GM12864 (cell line): ENCODE measurements around the gene CD34.
A peak's percentile ranks its signal among the peaks of the same experiment; 100 is the strongest.

Experiments
- DNase-seq: peaks from one replicate; pipeline ENCODE4 v3.0.0-alpha.2; 2011; ENCODE audit warnings: low read depth
- H3K4me3 ChIP-seq: 2 replicates; pipeline ENCODE4 v1.5.1; 2011; ENCODE audit warnings: mild to moderate bottlenecking, low read depth, low read length, control low read depth
- TF ChIP-seq, protein P1 (sequence below): IDR thresholded peaks from 2 replicates; pipeline ENCODE4 v1.5.1; 2011; ENCODE audit warnings: low read depth, mild to moderate bottlenecking, moderate library complexity, low read length, control low read depth, inconsistent platforms; ENCODE audit errors: missing control alignments

Gene CD34

DNA sequence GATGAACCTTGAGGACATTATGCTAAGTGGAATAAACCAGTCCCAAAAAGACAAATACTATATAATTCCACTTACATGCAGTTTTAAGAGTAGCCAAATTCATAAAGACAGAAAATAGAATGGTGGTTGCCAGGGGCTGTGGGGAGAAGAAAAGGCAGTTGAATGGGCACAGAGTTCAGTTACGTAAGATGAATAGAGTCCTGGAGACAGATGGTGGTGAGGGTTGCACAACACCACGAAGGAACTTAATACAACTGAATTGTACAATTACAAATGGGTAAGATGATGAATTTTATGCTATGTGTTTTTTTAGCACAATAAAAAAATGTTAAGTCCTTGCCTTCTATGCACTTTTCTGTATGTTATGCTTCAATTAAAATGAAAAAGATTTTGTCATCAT is 66.6 kb downstream of the CD34 start:
- TF ChIP-seq, protein P1, sequence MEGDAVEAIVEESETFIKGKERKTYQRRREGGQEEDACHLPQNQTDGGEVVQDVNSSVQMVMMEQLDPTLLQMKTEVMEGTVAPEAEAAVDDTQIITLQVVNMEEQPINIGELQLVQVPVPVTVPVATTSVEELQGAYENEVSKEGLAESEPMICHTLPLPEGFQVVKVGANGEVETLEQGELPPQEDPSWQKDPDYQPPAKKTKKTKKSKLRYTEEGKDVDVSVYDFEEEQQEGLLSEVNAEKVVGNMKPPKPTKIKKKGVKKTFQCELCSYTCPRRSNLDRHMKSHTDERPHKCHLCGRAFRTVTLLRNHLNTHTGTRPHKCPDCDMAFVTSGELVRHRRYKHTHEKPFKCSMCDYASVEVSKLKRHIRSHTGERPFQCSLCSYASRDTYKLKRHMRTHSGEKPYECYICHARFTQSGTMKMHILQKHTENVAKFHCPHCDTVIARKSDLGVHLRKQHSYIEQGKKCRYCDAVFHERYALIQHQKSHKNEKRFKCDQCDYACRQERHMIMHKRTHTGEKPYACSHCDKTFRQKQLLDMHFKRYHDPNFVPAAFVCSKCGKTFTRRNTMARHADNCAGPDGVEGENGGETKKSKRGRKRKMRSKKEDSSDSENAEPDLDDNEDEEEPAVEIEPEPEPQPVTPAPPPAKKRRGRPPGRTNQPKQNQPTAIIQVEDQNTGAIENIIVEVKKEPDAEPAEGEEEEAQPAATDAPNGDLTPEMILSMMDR: no peak
- no peak for DNase-seq
- no peak overlapping the region for H3K4me3 ChIP-seq

- DNase-seq: no peak
- no peak overlapping the region for H3K4me3 ChIP-seq
- TF ChIP-seq, protein P1: no peak
Measured at GRCh38 chr1:207842506-207842905, 68.4 kb downstream of the CD34 start.

- no peak for DNase-seq
- no peak overlapping the region for H3K4me3 ChIP-seq
- TF ChIP-seq, protein P1: no peak
Measured at GRCh38 chr1:207841901-207842300, 69.0 kb downstream of the CD34 start.

GRCh38 chr1:207841293-207841692 is 69.6 kb downstream of the CD34 start:
- H3K4me3 ChIP-seq: no peak overlapping the region
- DNase-seq: no peak
- TF ChIP-seq, protein P1: no peak

DNA sequence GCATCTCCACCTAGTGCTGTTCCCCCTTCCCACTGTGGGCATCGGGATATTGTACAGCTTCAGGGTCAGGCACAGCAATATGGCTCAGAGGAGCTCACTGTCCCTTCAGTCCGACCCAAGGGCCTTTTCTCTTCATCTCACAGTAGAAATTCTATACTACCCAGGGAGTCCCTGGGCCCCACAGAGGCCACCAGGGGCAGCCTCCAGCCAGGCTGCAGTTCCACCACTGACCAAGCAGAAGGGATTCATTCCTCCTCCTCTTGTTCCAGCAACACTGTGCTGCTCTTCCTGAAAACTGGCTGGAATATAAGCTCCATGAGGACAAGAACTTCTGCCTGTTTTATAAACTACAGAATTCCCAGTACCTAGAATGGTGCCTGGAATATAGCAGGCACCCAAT is 70.5 kb downstream of the CD34 start:
- TF ChIP-seq, protein P1: peak; percentile 21
- no peak for DNase-seq
- H3K4me3 ChIP-seq: no peak overlapping the region

DNA sequence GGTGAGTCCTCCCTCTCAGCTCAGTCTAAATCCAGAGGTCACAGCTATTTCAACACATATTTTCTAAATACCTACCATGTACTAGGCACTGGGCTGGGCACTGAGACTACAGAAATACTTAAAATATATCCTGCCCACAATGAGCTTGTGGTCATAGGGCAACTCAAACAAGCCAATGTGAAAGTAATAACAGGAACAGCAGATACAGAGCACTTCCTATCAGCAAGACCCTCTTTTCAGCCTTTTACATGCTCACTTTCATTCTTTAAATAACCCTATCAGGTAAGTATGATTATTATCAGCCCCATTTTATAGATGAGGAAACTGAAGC is 71.9 kb downstream of the CD34 start:
- no peak for DNase-seq
- no peak overlapping the region for H3K4me3 ChIP-seq
- TF ChIP-seq, protein P1: no peak

GRCh38 chr1:207838156-207839082 is 72.5 kb downstream of the CD34 start:
- TF ChIP-seq, protein P1: no peak
- H3K4me3 ChIP-seq: no peak overlapping the region
- DNase-seq: no peak
